C4-2B (cell line): ENCODE data around the gene SP100.

Experiments
- H3K27ac ChIP-seq: fragments of 450-650 bp; 2 replicates; pipeline ENCODE4 v1.5.1; 2017
- CTCF ChIP-seq: fragments of 450-650 bp; conservative IDR thresholded peaks from 2 replicates; pipeline ENCODE4 v1.5.1; 2017; ENCODE audit warnings: mild to moderate bottlenecking
- ZFX ChIP-seq: fragments of 450-650 bp; IDR thresholded peaks from 2 replicates; pipeline ENCODE4 v1.6.1; 2017

The SP100 gene

GRCh38 chr2:230412371-230412711 lies 3.7 kb upstream of the SP100 start:
- TF ChIP-seq ZFX, result no peak
- no peak for TF ChIP-seq CTCF
- H3K27ac ChIP-seq, result peak overlapping the region; percentile 55

DNA sequence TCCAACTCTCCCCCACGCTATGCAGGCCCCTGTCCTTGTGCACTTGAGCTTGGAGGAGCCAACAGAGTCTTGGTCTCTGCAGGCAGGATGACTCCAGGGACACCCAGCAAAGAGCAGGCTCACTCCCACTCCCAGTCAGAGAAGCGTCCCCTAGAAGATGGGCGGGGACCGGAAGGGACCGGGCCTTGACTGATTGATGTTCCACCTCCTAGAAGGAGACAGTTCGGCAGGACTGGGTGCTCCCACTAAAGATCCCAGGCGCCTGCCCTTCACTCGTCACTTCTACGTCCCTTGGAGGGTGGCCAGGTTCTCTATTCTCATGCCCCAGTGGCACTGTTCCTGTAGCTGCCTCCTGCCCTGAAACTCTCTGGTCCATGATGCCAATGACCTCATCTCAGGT lies 3.2 kb upstream of the SP100 start:
- H3K27ac ChIP-seq, result no peak overlapping the region
- no peak for TF ChIP-seq CTCF
- TF ChIP-seq ZFX, result no peak

GRCh38 chr2:230413479-230413878 lies 2.5 kb upstream of the SP100 start:
- no peak overlapping the region for H3K27ac ChIP-seq
- TF ChIP-seq CTCF, result no peak
- no peak for TF ChIP-seq ZFX

GRCh38 chr2:230414302-230414701 lies 1.7 kb upstream of the SP100 start:
- no peak overlapping the region for H3K27ac ChIP-seq

DNA sequence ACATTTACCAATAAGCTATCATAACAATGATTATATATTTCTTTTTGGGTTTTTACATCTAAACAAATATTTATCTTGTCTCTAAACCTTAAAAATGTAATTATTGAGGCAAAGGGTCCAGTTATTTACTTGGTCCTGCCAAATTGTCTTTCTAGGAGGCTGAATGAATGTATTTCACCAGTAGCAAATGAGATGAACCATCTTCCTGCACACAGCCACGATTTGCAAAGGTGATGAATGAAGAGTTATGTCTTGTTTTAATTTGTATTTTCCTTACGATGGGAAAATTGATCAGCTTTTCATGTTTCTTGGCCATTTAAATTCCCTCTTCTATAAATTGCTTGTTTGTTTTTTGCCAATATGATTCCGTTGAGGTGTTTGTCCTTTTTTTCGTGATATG lies 1.4 kb downstream of the SP100 start:
- H3K27ac ChIP-seq, result no peak overlapping the region
- TF ChIP-seq CTCF, result no peak
- TF ChIP-seq ZFX, result no peak

More at GRCh38 chr2:230414302-230414701, 1.7 kb upstream of the SP100 start:
- TF ChIP-seq CTCF, result no peak
- no peak for TF ChIP-seq ZFX

- no peak for TF ChIP-seq ZFX
- no peak for TF ChIP-seq CTCF
- no peak overlapping the region for H3K27ac ChIP-seq
Observed at GRCh38 chr2:230418341-230419016, 2.5 kb downstream of the SP100 start.

DNA sequence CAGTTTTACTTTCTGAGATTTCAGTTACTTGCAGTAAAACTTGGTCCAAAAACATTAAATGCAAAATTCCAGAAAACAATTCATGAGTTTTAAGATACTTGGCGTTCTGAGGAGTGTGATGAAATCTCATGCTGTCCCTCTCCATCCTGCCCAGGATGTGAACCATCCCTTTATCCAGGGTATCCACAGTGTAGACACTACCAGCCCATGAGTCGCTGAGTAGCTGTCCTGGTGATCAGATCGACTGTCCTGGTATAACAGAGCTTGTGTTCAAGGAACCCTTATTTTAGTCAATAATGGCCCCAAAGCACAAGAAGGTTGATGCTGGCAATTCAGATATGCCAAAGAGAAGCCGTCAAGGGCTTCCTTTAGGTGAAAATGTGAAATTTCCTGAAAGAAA lies 3.2 kb downstream of the SP100 start:
- TF ChIP-seq ZFX (no peak), CTCF (no peak)
- H3K27ac ChIP-seq, result no peak overlapping the region
